KMS-11 (cell line): ENCODE results near the gene GNB5.

Source experiments
- H2AFZ ChIP-seq: fragments of 200-600 bp; sonication (generic); 2 replicates; pipeline ENCODE4 v1.6.1; 2016; ENCODE audit warnings: antibody characterized with exemption, mixed run types, low read depth
- H3K27ac ChIP-seq: fragments of 200-600 bp; sonication (generic); 2 replicates; pipeline ENCODE4 v1.6.1; 2016; ENCODE audit warnings: mild to moderate bottlenecking, mixed run types
- H3K27me3 ChIP-seq: fragments of 200-600 bp; sonication (generic); 2 replicates; pipeline ENCODE4 v1.6.1; 2017; ENCODE audit warnings: mild to moderate bottlenecking, low read depth, mixed run types, moderate library complexity; ENCODE audit not compliant: insufficient read depth
- H3K36me3 ChIP-seq: fragments of 200-600 bp; sonication (generic); 2 replicates; pipeline ENCODE4 v1.6.1; 2017; ENCODE audit warnings: mild to moderate bottlenecking, mixed run types; ENCODE audit not compliant: insufficient read depth
- H3K4me1 ChIP-seq: fragments of 200-600 bp; sonication (generic); 2 replicates; pipeline ENCODE4 v1.6.1; 2016; ENCODE audit warnings: mild to moderate bottlenecking, low read depth, mixed run types; ENCODE audit not compliant: poor library complexity, severe bottlenecking
- H3K4me2 ChIP-seq: fragments of 200-600 bp; sonication (generic); 2 replicates; pipeline ENCODE4 v1.7.0; 2016; ENCODE audit warnings: mild to moderate bottlenecking, mixed run types
- H3K4me3 ChIP-seq: fragments of 200-600 bp; sonication (generic); IDR thresholded peaks from 2 replicates; pipeline ENCODE4 v1.6.1; 2017; ENCODE audit warnings: low read depth, low read length, mixed read lengths; ENCODE audit not compliant: insufficient read depth
- H3K79me2 ChIP-seq: fragments of 200-600 bp; sonication (generic); 2 replicates; pipeline ENCODE4 v1.6.1; 2016; ENCODE audit warnings: low read depth, mixed run types; ENCODE audit not compliant: insufficient read depth
- H3K9ac ChIP-seq: fragments of 200-600 bp; sonication (generic); 2 replicates; pipeline ENCODE4 v1.6.1; 2016; ENCODE audit warnings: mild to moderate bottlenecking, mixed run types
- H4K20me1 ChIP-seq: fragments of 200-600 bp; sonication (generic); 2 replicates; pipeline ENCODE4 v1.6.1; 2016; ENCODE audit warnings: mild to moderate bottlenecking, mixed run types; ENCODE audit not compliant: insufficient read depth
- TF ChIP-seq, protein P1 (sequence below): fragments of 200-600 bp; sonication (generic); conservative IDR thresholded peaks from 2 replicates; pipeline ENCODE4 v1.6.1; 2017; ENCODE audit warnings: low read depth, mild to moderate bottlenecking, antibody characterized with exemption, low read length, moderate library complexity, mixed read lengths

Gene GNB5

DNA sequence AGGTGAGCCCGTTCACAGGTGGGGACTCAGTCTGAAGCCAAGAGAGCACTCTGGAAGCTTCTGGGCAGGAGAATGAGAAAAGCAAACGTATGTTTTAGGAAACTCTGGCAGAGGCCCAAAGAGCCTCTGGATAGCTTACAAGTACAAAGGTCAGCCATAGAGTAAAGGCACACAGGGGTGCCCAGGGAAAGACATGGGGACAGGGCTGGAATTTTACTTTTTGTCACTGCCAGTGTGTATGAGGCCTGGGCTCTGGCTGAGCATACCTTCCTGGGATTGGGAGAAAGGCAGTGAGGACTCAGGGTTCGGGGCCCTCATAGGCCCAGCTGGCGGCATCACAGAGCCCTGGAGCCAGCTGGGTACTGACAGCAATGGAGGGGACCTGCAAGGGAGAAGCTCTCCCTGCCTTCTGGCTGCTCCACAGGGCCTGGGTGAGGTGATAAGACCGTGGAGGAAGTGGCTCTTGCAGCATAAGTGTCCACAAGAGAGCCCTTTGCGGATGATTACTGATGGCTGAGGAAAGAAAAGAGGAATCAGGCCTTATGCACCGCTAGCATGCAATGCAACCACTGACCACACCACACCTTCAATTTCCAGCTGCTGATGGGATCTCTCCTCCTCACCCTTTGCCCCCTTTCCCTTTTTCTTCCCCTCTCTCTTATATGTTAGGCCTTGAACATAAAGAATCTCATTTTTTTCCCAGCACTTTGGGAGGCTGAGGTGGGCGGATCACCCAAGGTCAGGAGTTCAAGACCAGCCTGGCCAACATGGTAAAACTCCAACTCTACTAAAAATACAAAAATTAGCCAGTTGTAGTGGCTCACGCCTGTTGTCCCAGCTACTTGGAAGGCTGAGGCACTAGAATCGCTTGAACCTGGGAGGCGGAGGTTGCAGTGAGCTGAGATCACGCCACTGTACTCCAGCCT, 53.5 kb downstream of the GNB5 start:
- Histone ChIP-seq H4K20me1 (no peaks in the 10 kb centered on the region), H3K27ac (no peak overlapping the region), H3K4me2 (no peak overlapping the region), H3K27me3 (no peaks in the 10 kb centered on the region), H3K9ac (no peak overlapping the region), H3K4me3 (no peak overlapping the region), H3K79me2 (no peaks in the 10 kb centered on the region), H3K4me1 (peaks cover 10% of the 10 kb centered on the region), H3K36me3 (no peaks in the 10 kb centered on the region), H2AFZ (no peak overlapping the region)
- TF ChIP-seq, protein P1, sequence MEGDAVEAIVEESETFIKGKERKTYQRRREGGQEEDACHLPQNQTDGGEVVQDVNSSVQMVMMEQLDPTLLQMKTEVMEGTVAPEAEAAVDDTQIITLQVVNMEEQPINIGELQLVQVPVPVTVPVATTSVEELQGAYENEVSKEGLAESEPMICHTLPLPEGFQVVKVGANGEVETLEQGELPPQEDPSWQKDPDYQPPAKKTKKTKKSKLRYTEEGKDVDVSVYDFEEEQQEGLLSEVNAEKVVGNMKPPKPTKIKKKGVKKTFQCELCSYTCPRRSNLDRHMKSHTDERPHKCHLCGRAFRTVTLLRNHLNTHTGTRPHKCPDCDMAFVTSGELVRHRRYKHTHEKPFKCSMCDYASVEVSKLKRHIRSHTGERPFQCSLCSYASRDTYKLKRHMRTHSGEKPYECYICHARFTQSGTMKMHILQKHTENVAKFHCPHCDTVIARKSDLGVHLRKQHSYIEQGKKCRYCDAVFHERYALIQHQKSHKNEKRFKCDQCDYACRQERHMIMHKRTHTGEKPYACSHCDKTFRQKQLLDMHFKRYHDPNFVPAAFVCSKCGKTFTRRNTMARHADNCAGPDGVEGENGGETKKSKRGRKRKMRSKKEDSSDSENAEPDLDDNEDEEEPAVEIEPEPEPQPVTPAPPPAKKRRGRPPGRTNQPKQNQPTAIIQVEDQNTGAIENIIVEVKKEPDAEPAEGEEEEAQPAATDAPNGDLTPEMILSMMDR: no peak

DNA sequence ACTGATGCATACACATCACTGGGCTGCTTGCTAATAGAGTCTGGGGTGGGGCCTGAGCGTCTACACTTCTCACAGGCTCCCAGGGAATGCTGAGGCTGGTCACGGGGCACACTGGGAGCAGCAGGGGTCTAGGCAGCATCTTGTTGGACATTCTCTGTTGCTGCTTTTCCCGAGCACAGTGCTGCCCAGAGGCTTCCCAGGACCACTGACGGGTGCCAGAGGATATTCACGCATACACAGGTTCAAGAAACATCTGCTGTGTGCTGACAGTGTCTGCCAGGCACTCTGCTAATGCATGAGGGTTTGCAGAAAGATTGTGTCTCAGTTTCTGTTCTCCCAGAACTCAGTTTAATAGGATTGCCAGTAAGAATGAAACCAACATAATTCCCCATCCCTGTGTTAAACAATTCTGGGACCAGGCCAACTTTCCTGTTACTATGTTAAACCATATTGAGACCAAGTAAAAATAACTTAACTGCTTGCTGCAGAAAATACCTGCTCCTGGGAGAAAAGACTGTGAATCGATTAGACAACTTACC, 54.7 kb downstream of the GNB5 start:
- no peaks in the 10 kb centered on the region for H3K36me3 ChIP-seq
- H3K27me3 ChIP-seq: no peaks in the 10 kb centered on the region
- no peak overlapping the region for H3K9ac ChIP-seq
- no peaks in the 10 kb centered on the region for H3K79me2 ChIP-seq
- peaks cover 10% of the 10 kb centered on the region for H3K4me1 ChIP-seq
- no peak overlapping the region for H2AFZ ChIP-seq
- TF ChIP-seq, protein P1: no peak
- no peaks in the 10 kb centered on the region for H4K20me1 ChIP-seq
- no peak overlapping the region for H3K27ac ChIP-seq
- no peak overlapping the region for H3K4me2 ChIP-seq
- H3K4me3 ChIP-seq: no peak overlapping the region

DNA sequence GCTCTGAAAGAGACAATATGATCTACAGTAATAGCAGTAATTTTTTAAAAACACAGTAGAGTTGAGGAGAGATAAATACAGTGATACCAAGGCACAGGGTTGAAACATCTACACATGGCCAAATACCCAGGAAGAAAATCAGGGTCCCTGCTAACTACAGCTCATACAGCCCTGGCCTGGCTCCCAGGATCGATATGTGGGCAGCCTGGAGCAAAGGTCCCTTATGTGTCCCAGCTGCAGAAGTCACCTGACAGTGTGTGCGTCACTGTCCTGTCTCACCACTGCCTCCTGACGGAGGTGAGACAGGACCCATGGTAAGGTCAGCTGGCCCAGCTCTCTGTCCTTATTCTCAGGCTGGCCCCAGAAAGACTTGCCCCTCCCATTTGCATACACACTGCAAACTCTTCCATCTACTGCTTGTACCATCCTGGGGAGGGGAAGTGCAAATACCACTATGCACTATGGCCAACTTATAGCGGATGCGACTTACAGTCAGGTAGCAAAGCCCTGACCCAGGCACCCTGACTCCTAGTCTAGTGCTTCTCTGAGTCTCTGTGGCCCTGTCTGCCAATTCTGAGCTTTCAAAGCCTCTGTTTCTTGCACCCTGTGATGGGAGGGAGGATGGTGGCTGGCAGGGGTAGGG, 56.6 kb downstream of the GNB5 start:
- no peak overlapping the region for H3K4me2 ChIP-seq
- H3K9ac ChIP-seq: no peak overlapping the region

DNA sequence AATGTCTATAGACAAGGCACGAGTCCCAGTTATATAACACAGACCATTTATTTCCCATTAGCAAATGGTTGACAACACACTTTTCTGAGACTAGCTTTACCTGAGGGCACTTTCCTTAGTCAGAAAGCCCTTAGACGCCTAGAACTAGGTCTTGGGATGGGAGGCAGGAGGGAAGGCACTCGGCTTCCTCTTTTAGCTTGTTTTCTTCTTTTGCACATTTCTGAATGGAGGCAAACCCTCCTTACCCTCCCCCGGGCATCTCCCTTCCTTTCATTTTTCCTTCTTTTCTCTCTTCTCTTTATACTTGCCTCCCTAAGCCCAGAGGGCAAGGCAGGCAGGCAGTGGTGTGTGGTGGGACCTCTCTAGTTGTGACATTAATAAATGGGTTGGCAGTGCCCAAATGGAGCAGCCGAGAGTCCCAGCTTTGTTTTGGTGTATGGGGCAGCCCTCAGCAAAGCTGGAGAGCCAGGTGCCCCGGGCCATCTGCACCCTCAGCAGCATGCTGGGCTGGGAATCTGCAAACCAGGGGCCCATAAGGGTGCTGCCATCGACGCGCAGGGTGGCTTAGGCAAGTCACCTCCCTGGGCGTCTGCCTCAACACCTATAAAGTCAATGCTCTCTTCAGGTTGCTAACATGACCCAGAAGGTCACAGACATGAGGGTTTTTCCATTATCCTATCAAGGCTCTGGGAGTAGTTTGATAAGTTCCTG, 57.5 kb downstream of the GNB5 start:
- Histone ChIP-seq H3K4me2 (no peak overlapping the region), H3K9ac (no peak overlapping the region), H3K4me1 (no peaks in the 10 kb centered on the region), H2AFZ (no peak overlapping the region), H3K4me3 (no peak overlapping the region), H3K36me3 (no peaks in the 10 kb centered on the region), H3K79me2 (no peaks in the 10 kb centered on the region), H4K20me1 (no peaks in the 10 kb centered on the region), H3K27ac (no peak overlapping the region), H3K27me3 (no peaks in the 10 kb centered on the region)
- TF ChIP-seq, protein P1: no peak

More for the DNA sequence above, 56.6 kb downstream of the GNB5 start:
- TF ChIP-seq, protein P1: no peak
- Histone ChIP-seq H2AFZ (no peak overlapping the region), H4K20me1 (no peaks in the 10 kb centered on the region), H3K4me3 (no peak overlapping the region), H3K79me2 (no peaks in the 10 kb centered on the region), H3K4me1 (peaks cover 4% of the 10 kb centered on the region), H3K27me3 (no peaks in the 10 kb centered on the region), H3K27ac (no peak overlapping the region), H3K36me3 (no peaks in the 10 kb centered on the region)
